ENCODE results near the gene DMGDH. TPM values are rescaled to one million over a fixed set of nuclear protein-coding genes. Genes with fewer than 3 reads are reported as not detected.

DMGDH gene
- total RNA-seq, 1 donor from 2014 or later = not detected

DNA sequence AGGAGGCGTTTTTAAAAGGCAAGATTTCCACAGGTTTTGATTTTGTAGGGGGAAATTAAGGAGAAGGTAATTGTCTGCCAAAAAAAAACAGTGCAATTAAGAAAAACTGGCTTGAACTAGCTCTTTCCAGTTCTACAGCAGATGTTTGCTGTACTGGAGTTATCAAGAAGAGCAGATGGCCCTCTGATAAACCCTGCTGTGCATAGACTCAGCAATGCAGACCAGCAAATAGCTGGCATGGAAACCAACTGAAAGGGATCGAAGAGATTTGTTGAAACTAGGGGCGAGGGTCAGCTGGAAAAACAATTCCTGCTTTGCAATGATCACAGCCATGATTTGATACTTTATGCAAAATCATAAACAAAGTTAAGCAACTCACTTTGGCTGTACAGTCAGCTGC, 24.3 kb upstream of the DMGDH start:
- H3K27ac Mint-ChIP-seq = no peak overlapping the region
- DNase-seq = no peak
- no peaks in the 10 kb centered on the region for H3K4me1 Mint-ChIP-seq
- TF ChIP-seq CTCF (IDR thresholded peaks at IDR 0.05) = no peak
- ChIA-PET CTCF (no interaction called here), POLR2A (no interaction called here)
- ATAC-seq (ENCODE audit: low read depth) = no peak
- H3K9me3 Mint-ChIP-seq = no peaks in the 10 kb centered on the region
- H3K36me3 Mint-ChIP-seq (ENCODE audit: low read depth) = no peaks in the 10 kb centered on the region
- H3K27me3 Mint-ChIP-seq = peaks cover 5% of the 10 kb centered on the region
- intact Hi-C loops (cut with micrococcal nuclease) = no loop called here
- no peak overlapping the region for H3K4me3 Mint-ChIP-seq

- H3K4me3 Mint-ChIP-seq = no peak overlapping the region
- no peaks in the 10 kb centered on the region for H3K9me3 Mint-ChIP-seq
- peaks cover 5% of the 10 kb centered on the region for H3K27me3 Mint-ChIP-seq
- no peak for TF ChIP-seq CTCF (IDR thresholded peaks at IDR 0.05)
- H3K27ac Mint-ChIP-seq = no peak overlapping the region
- ATAC-seq (ENCODE audit: low read depth) (no peak), DNase-seq (no peak)
- POLR2A ChIA-PET = no interaction called here
- no peaks in the 10 kb centered on the region for H3K4me1 Mint-ChIP-seq
- H3K36me3 Mint-ChIP-seq (ENCODE audit: low read depth) = no peaks in the 10 kb centered on the region
- intact Hi-C loops (cut with micrococcal nuclease) = no loop called here
- CTCF ChIA-PET = no interaction called here
Observed at GRCh38 chr5:79091064-79091463, 21.6 kb upstream of the DMGDH start.

- Mint-ChIP-seq H3K4me3 (no peak overlapping the region), H3K27me3 (peaks cover 5% of the 10 kb centered on the region), H3K9me3 (no peaks in the 10 kb centered on the region), H3K36me3 (ENCODE audit: low read depth) (no peaks in the 10 kb centered on the region), H3K27ac (no peak overlapping the region), H3K4me1 (no peaks in the 10 kb centered on the region)
- ChIA-PET CTCF (interaction anchor here (0.9 kb wide), 1 partner anchor 45 kb away, joined by 3 read pairs; no protein-coding TSS in a partner anchor), POLR2A (interaction anchor here (0.8 kb wide), 1 partner anchor 10 kb away, joined by 6 read pairs; no protein-coding TSS in a partner anchor)
- DNase-seq (no peak), ATAC-seq (ENCODE audit: low read depth) (no peak)
- intact Hi-C loops (cut with micrococcal nuclease) = no loop called here
- no peak for TF ChIP-seq CTCF (IDR thresholded peaks at IDR 0.05)
Observed at GRCh38 chr5:79088507-79088906, 19.0 kb upstream of the DMGDH start.

- no peaks in the 10 kb centered on the region for H3K36me3 Mint-ChIP-seq (ENCODE audit: low read depth)
- peaks cover 4% of the 10 kb centered on the region for H3K27me3 Mint-ChIP-seq
- ChIA-PET CTCF (no interaction called here), POLR2A (no interaction called here)
- H3K9me3 Mint-ChIP-seq = no peaks in the 10 kb centered on the region
- H3K4me3 Mint-ChIP-seq = no peak overlapping the region
- H3K4me1 Mint-ChIP-seq = no peaks in the 10 kb centered on the region
- ATAC-seq (ENCODE audit: low read depth) (no peak), DNase-seq (no peak)
- intact Hi-C loops (cut with micrococcal nuclease) = no loop called here
- no peak for TF ChIP-seq CTCF (IDR thresholded peaks at IDR 0.05)
- no peak overlapping the region for H3K27ac Mint-ChIP-seq
Observed at GRCh38 chr5:79086116-79086515, 16.6 kb upstream of the DMGDH start.

GRCh38 chr5:79081779-79082178, 12.3 kb upstream of the DMGDH start:
- H3K4me3 Mint-ChIP-seq = no peak overlapping the region
- no peaks in the 10 kb centered on the region for H3K36me3 Mint-ChIP-seq (ENCODE audit: low read depth)
- POLR2A ChIA-PET = no interaction called here
- TF ChIP-seq CTCF (IDR thresholded peaks at IDR 0.05) = no peak
- ATAC-seq (ENCODE audit: low read depth) (no peak), DNase-seq (no peak)
- CTCF ChIA-PET = no interaction called here
- no peaks in the 10 kb centered on the region for H3K4me1 Mint-ChIP-seq
- intact Hi-C loops (cut with micrococcal nuclease) = no loop called here
- H3K27ac Mint-ChIP-seq = no peak overlapping the region
- no peaks in the 10 kb centered on the region for H3K27me3 Mint-ChIP-seq
- H3K9me3 Mint-ChIP-seq = no peaks in the 10 kb centered on the region
